Left cardiac atrium (tissue), 4 donors: ENCODE results near the gene ACTN1. TPM values are rescaled to one million over a fixed set of nuclear protein-coding genes. Genes with fewer than 3 reads are reported as not detected.
A peak's percentile ranks its signal among the peaks of the same experiment; 100 is the strongest.

ENCODE experiments used
- ATAC-seq, 2 donors: fragments of 200-7000 bp; cut with Tn5 transposase; one replicate each; pipeline ENCODE4 v1.9.1; 2020; ENCODE audit warnings: mild to moderate bottlenecking in 2 of 2, moderate library complexity in 2 of 2
- DNase-seq: peaks from one replicate; pipeline ENCODE4 v3.0.0-alpha.2; 2020
- intact Hi-C, 2 donors: fragments of 100-400 bp; cut with DNase I; formaldehyde crosslinking; loops; one replicate each; pipeline versions ENCODE4 v1.14.1 to v1.15.1; 2022 to 2023
- total RNA-seq, 2 donors: library from RNA; stranded (reverse); fragmentation: NEBNext Ultra II Directional; extraction: Animal tissue kit (Norgen Biotek cat#: 25700); gene quantifications; one replicate each; pipeline ENCODE4 v1.2.1, GENCODE V29; 2021
- donor health status: DM: no; HTN: yes; CAD: no.
- donor health status: DM: no; HTN: yes; CAD: no; lungs with severe emphysema.
- donor health status: DM: yes; HTN: yes; CAD: no.
- donor health status: Dilated cardiomyopathy.

ACTN1 gene
- total RNA-seq, 2 donors from 2014 or later = 160 to 319 TPM

- no peak for ATAC-seq
- intact Hi-C loops = loop anchor here in 1 of 2 donors (5.0 kb wide), 1 partner anchor 194 kb away; no protein-coding TSS in a partner anchor
- no peak for DNase-seq
Observed at GRCh38 chr14:68908201-68908600, 70.9 kb downstream of the ACTN1 start.

- DNase-seq (no peak), ATAC-seq (no peak)
- intact Hi-C loops = loop anchor here in 1 of 2 donors (5.0 kb wide), 1 partner anchor 196 kb away; no protein-coding TSS in a partner anchor
Observed at GRCh38 chr14:68906439-68906838, 72.7 kb downstream of the ACTN1 start.

GRCh38 chr14:68905107-68905895, 73.8 kb downstream of the ACTN1 start:
- DNase-seq = no peak
- ATAC-seq = no peak
- intact Hi-C loops = loop anchor here in 1 of 2 donors (5.0 kb wide), 1 partner anchor 197 kb away; no protein-coding TSS in a partner anchor

GRCh38 chr14:68902357-68902756, 76.7 kb downstream of the ACTN1 start:
- intact Hi-C loops = no loop called here
- DNase-seq (no peak), ATAC-seq (no peak)

- ATAC-seq (peak in 1 of 2 donors; percentile 6), DNase-seq (no peak)
- intact Hi-C loops = no loop called here
Observed at GRCh38 chr14:68899033-68899603, 80.0 kb downstream of the ACTN1 start.

GRCh38 chr14:68898248-68899032, 80.7 kb downstream of the ACTN1 start:
- intact Hi-C loops = no loop called here
- ATAC-seq (no peak), DNase-seq (no peak)

- intact Hi-C loops = no loop called here
- ATAC-seq (no peak), DNase-seq (no peak)
Observed at GRCh38 chr14:68897559-68898155, 81.4 kb downstream of the ACTN1 start.

- intact Hi-C loops = no loop called here
- no peak for DNase-seq
- no peak for ATAC-seq
Observed at GRCh38 chr14:68896132-68896531, 83.0 kb downstream of the ACTN1 start.

- intact Hi-C loops = no loop called here
- DNase-seq (no peak), ATAC-seq (no peak)
Observed at GRCh38 chr14:68894802-68895703, 84.0 kb downstream of the ACTN1 start.

- ATAC-seq = peak; percentile 63 to 84
- peak; percentile 61 for DNase-seq
- intact Hi-C loops = no loop called here
Observed at GRCh38 chr14:68894123-68894522, 85.0 kb downstream of the ACTN1 start.

- intact Hi-C loops = no loop called here
- DNase-seq (no peak), ATAC-seq (no peak)
Observed at GRCh38 chr14:68893566-68893965, 85.5 kb downstream of the ACTN1 start.

- intact Hi-C loops = no loop called here
- ATAC-seq = no peak
- DNase-seq = no peak
Observed at GRCh38 chr14:68892961-68893360, 86.1 kb downstream of the ACTN1 start.

- intact Hi-C loops = no loop called here
Observed at GRCh38 chr14:68891851-68892660, 87.0 kb downstream of the ACTN1 start.

GRCh38 chr14:68890173-68890931, 88.8 kb downstream of the ACTN1 start:
- intact Hi-C loops = no loop called here
- DNase-seq = no peak
- no peak for ATAC-seq

More at GRCh38 chr14:68891851-68892660, 87.0 kb downstream of the ACTN1 start:
- DNase-seq (no peak), ATAC-seq (no peak)

- intact Hi-C loops = loop anchor here in 1 of 2 donors (10.0 kb wide), 1 partner anchor 326 kb away; no protein-coding TSS in a partner anchor
- DNase-seq = no peak
- ATAC-seq = no peak
Observed at GRCh38 chr14:68888883-68889282, 90.2 kb downstream of the ACTN1 start.

GRCh38 chr14:68888025-68888850, 90.9 kb downstream of the ACTN1 start:
- DNase-seq = no peak

More at GRCh38 chr14:68888025-68888850, 90.9 kb downstream of the ACTN1 start:
- intact Hi-C loops = loop anchor here in 1 of 2 donors (10.0 kb wide), 1 partner anchor 327 kb away; no protein-coding TSS in a partner anchor
- peak; percentile 26 to 32 for ATAC-seq
